Common myeloid progenitor, CD34-positive (primary cell): Measurements from ENCODE around the gene CACNG7.

Source experiments
- CTCF ChIA-PET: fragments of 350-600 bp; sonication (Branson Sonifier 250); formaldehyde crosslinking; loops from one replicate; lab custom pipeline; 2021; ENCODE audit warnings: antibody characterized with exemption; lab: Charles Lee
- POLR2A ChIA-PET: fragments of 350-600 bp; sonication (Branson Sonifier 250); formaldehyde crosslinking; loops from one replicate; lab custom pipeline; 2021; ENCODE audit warnings: antibody characterized with exemption; lab: Charles Lee
- DNase-seq, 3 donors: peaks; one replicate each; pipeline versions ENCODE4 v3.0.0 to v3.0.0-alpha.2; 2013
- H3K27ac ChIP-seq, 2 experiments: 1 replicate in 1 of 2; 2 replicates in 1 of 2; pipeline ENCODE4 v1.7.0; 2013; ENCODE audit warnings: inconsistent platforms in 2 of 2, low read length in 2 of 2, mild to moderate bottlenecking in 2 of 2, low read depth in 1 of 2, moderate library complexity in 1 of 2; ENCODE audit not compliant: severe bottlenecking in 2 of 2, insufficient read depth in 1 of 2, poor library complexity in 1 of 2
- H3K27me3 ChIP-seq, 5 experiments: replicated peaks in 2 of 5; 1 replicate in 3 of 5; 2 replicates in 2 of 5; pipeline versions ENCODE4 v1.6.1 to v1.7.0; 2013; ENCODE audit warnings: low read length in 4 of 5, mild to moderate bottlenecking in 2 of 5, moderate library complexity in 2 of 5, inconsistent platforms in 1 of 5; ENCODE audit not compliant: insufficient read depth in 5 of 5, control insufficient read depth in 4 of 5
- H3K36me3 ChIP-seq, 4 experiments: 1 replicate in 2 of 4; 2 replicates in 2 of 4; pipeline versions ENCODE4 v1.6.1 to v1.7.0; 2013; ENCODE audit warnings: low read length in 3 of 4, control low read depth in 1 of 4, mild to moderate bottlenecking in 1 of 4; ENCODE audit not compliant: control insufficient read depth in 4 of 4, insufficient read depth in 4 of 4
- H3K4me1 ChIP-seq, 4 experiments: 1 replicate in 3 of 4; 2 replicates in 1 of 4; pipeline versions ENCODE4 v1.6.1 to v1.7.1; 2013; ENCODE audit warnings: low read length in 3 of 4, mild to moderate bottlenecking in 3 of 4, control low read depth in 1 of 4, inconsistent platforms in 1 of 4, moderate library complexity in 1 of 4; ENCODE audit not compliant: control insufficient read depth in 4 of 4, insufficient read depth in 4 of 4; ENCODE audit errors: control extremely low read depth in 1 of 4
- H3K4me3 ChIP-seq, 7 experiments: 1 replicate in 4 of 7; 2 replicates in 3 of 7; pipeline versions ENCODE4 v1.5.1 to v1.7.0; 2013; ENCODE audit warnings: mild to moderate bottlenecking in 7 of 7, low read length in 6 of 7, moderate library complexity in 6 of 7, inconsistent platforms in 2 of 7, low read depth in 2 of 7, control low read depth in 1 of 7; ENCODE audit not compliant: insufficient read depth in 4 of 7, control insufficient read depth in 1 of 7; ENCODE audit errors: extremely low read depth in 1 of 7
- H3K9me3 ChIP-seq, 5 experiments: 1 replicate in 4 of 5; 2 replicates in 1 of 5; pipeline versions ENCODE4 v1.6.1 to v1.7.1; 2013; ENCODE audit warnings: low read length in 4 of 5, mild to moderate bottlenecking in 2 of 5, inconsistent platforms in 1 of 5, low read depth in 1 of 5, moderate library complexity in 1 of 5; ENCODE audit not compliant: control insufficient read depth in 4 of 5, insufficient read depth in 2 of 5; ENCODE audit errors: control extremely low read depth in 1 of 5
- WGBS: methylation state at CpG from one replicate; pipeline ENCODE4 v1.1.5; 2013; ENCODE audit not compliant: insufficient coverage; 5-methylcytosine and 5-hydroxymethylcytosine counted together

CACNG7 gene

DNA sequence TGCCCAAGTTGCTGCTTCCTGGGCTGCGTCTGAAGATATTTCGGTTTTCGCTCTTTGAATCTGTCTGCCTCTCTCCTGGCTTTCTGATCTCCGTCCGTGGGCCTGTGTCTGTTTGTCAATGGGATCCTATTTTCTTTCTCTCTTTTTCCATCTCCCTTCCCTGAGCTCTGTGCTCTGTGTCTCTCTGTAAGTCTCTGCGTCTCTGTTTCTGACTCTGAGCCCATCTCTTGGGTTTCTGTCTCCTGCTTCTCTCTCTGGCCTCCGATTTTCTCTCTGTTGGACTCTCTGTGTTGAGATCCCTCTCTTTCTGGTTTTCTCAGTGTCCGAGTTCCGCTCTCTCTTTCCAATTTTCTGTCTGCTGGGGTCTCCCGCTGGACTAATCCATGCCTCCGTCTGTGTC, 25.3 kb upstream of the CACNG7 start:
- H3K4me1 ChIP-seq = peaks cover 7 to 29% (median 25%) of the 10 kb centered on the region in 4 experiments
- H3K4me3 ChIP-seq = no peak overlapping the region
- peaks cover 9 to 73% (median 36%) of the 10 kb centered on the region in 5 experiments for H3K27me3 ChIP-seq
- DNase-seq = no peak
- no peaks in the 10 kb centered on the region for H3K36me3 ChIP-seq
- no peaks in the 10 kb centered on the region for H3K9me3 ChIP-seq
- ChIA-PET POLR2A (interaction anchor here (1.3 kb wide), 1 partner anchor 15 kb away, joined by 3 read pairs; no protein-coding TSS in a partner anchor), CTCF (interaction anchor here (0.8 to 1.9 kb wide), 6 partner anchors 12 to 212 kb away, joined by 3 to 6 read pairs (median 3); no protein-coding TSS in a partner anchor)
- H3K27ac ChIP-seq = no peak overlapping the region
- 26% methylated on average over 11 of the region's 11 CpGs for WGBS

DNA sequence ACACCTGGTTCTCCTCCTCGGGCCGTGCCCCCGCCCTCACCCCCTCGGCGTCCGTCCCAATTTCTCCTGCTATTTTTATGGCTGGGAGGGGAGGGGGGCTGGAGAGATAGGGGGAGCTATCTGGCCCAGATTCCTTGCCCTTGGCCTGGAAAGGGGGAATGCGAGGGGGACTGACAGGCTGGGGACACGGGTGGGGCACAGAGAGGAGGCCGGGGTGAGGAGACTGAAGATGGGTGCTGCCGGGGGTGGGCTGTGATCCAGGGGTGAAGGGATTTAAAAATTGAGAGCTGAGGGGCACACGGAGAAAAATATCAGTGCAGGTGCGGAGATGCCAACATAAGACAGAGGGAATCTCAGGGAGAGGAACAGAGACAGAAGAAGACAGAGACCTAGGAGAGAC, 24.8 kb upstream of the CACNG7 start:
- POLR2A ChIA-PET = no interaction called here
- H3K27me3 ChIP-seq = peaks cover 9 to 74% (median 36%) of the 10 kb centered on the region in 5 experiments

DNA sequence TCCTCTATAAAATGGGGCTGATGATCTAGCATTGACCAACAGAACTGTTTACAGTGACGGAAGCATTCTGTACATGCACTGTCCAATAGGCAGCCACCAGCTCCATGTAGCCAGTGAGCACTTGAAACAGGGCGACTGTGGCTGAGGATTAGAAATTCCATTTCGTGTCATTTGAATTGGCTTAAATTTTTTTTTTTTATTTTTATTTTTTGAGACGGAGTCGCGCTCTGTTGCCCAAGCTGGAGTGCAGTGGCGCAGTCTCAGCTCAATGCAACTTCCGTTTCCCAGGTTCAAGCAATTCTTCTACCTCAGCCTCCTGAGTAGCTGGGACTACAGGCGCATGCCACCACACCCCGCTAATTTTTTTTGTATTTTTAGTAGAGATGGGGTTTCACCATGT, 24.0 kb upstream of the CACNG7 start:
- WGBS = over 99% methylated on average over 6 of the region's 10 CpGs
- no peak for DNase-seq
- CTCF ChIA-PET = interaction anchor here (1.3 to 1.9 kb wide), 3 partner anchors 138 to 145 kb away, joined by 5 to 7 read pairs (median 6); no protein-coding TSS in a partner anchor
- Histone ChIP-seq H3K36me3 (no peaks in the 10 kb centered on the region), H3K9me3 (no peaks in the 10 kb centered on the region), H3K4me1 (peaks cover 0 to 24% (median 15%) of the 10 kb centered on the region in 4 experiments), H3K27me3 (peaks cover 6 to 71% (median 33%) of the 10 kb centered on the region in 5 experiments), H3K27ac (no peak overlapping the region), H3K4me3 (no peak overlapping the region)
- POLR2A ChIA-PET = no interaction called here

More for the DNA sequence above, 24.8 kb upstream of the CACNG7 start:
- H3K27ac ChIP-seq = no peak overlapping the region
- H3K9me3 ChIP-seq = no peaks in the 10 kb centered on the region
- WGBS = 63% methylated on average over 6 of the region's 12 CpGs
- no peak for DNase-seq
- no peaks in the 10 kb centered on the region for H3K36me3 ChIP-seq
- H3K4me1 ChIP-seq = peaks cover 4 to 25% (median 20%) of the 10 kb centered on the region in 4 experiments
- H3K4me3 ChIP-seq = no peak overlapping the region
- CTCF ChIA-PET = interaction anchor here (0.8 to 1.9 kb wide), 4 partner anchors 13 to 146 kb away, joined by 3 to 7 read pairs (median 6); no protein-coding TSS in a partner anchor

DNA sequence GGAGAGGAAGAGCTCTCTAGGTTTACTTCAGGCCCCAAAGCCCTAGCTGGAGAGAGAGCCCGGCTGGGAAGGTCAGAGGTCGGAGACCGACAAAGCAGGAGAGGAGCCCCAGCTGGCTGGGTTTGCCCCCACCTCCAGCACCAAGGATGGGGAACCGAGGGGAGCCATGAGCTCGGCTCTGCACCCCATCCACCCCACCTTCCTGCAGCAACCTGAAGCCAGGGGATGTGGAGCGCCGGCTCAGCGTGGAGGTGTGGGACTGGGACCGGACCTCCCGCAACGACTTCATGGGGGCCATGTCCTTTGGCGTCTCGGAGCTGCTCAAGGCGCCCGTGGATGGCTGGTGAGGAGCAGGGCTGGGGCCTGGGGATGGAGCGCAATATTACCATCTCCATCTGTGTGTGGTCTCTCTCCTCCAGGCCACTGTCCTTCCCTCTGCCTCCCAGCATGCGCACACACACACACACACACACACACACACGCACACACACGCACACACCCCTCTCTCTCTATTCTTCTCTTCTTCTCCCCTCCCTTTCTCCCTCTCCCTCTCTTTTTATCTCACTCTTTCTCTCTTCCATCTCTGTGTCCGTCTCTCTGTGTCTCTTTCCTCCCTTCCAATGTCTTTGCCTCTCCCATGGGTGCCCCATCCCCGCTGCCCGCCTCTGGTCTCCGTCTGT, 16.6 kb upstream of the CACNG7 start:
- peaks cover 0 to 47% (median 8%) of the 10 kb centered on the region in 5 experiments for H3K27me3 ChIP-seq
- DNase-seq = no peak
- POLR2A ChIA-PET = no interaction called here
- H3K4me1 ChIP-seq = peaks cover 0 to 5% (median 0%) of the 10 kb centered on the region in 4 experiments
- no peak overlapping the region for H3K27ac ChIP-seq
- no peak overlapping the region for H3K4me3 ChIP-seq
- CTCF ChIA-PET = no interaction called here
- H3K36me3 ChIP-seq = no peaks in the 10 kb centered on the region
- WGBS = 77% methylated on average over 16 of the region's 23 CpGs
- no peaks in the 10 kb centered on the region for H3K9me3 ChIP-seq

DNA sequence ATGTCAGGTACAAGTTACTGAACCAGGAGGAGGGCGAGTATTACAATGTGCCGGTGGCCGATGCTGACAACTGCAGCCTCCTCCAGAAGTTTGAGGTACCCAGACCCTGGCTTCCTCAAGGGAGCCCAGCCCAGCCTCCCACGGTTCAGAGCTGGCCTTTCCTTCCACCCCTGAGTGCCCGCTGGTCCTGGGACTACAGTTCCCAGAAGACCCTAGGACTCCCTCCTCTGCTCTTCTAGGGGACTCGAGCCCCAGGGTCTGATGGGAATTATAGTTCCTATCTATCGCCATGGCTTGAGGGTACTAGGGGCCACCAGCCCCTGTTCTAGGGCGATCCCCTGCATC, 16.1 kb upstream of the CACNG7 start:
- Histone ChIP-seq H3K27me3 (peaks cover 0 to 52% (median 10%) of the 10 kb centered on the region in 5 experiments), H3K4me3 (no peak overlapping the region), H3K27ac (no peak overlapping the region), H3K36me3 (no peaks in the 10 kb centered on the region), H3K4me1 (peaks cover 0 to 5% (median 0%) of the 10 kb centered on the region in 4 experiments), H3K9me3 (no peaks in the 10 kb centered on the region)
- ChIA-PET CTCF (no interaction called here), POLR2A (no interaction called here)
- peak in 1 of 3 donors; percentile 22 for DNase-seq
- WGBS = 65% methylated on average over 8 of the region's 8 CpGs

DNA sequence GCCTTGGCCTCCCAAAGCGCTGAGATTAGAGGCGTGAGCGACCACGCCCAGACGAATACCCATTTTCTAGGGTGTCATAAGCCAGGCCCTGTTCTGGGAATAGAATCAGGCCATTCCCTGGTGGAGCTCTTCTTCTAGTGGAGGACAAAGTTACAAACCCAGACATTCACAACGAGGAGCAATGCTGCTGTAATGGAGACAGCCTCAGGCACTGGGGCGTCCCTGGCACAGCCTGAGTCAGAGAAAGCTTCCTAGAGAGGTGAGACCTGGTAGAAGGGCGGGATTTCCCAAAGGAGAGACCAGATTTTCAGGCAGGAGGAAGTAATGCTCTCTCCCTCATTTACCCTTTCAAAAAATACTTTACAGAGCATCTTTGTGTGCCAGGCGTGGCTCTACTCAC, 14.4 kb upstream of the CACNG7 start:
- peaks cover 0 to 4% (median 0%) of the 10 kb centered on the region in 4 experiments for H3K4me1 ChIP-seq
- H3K36me3 ChIP-seq = no peaks in the 10 kb centered on the region
- H3K27me3 ChIP-seq = peaks cover 0 to 63% (median 16%) of the 10 kb centered on the region in 5 experiments
- no peak for DNase-seq
- 94% methylated on average over 6 of the region's 9 CpGs for WGBS
- ChIA-PET CTCF (no interaction called here), POLR2A (no interaction called here)
- H3K4me3 ChIP-seq = no peak overlapping the region
- H3K9me3 ChIP-seq = no peaks in the 10 kb centered on the region
- no peak overlapping the region for H3K27ac ChIP-seq

DNA sequence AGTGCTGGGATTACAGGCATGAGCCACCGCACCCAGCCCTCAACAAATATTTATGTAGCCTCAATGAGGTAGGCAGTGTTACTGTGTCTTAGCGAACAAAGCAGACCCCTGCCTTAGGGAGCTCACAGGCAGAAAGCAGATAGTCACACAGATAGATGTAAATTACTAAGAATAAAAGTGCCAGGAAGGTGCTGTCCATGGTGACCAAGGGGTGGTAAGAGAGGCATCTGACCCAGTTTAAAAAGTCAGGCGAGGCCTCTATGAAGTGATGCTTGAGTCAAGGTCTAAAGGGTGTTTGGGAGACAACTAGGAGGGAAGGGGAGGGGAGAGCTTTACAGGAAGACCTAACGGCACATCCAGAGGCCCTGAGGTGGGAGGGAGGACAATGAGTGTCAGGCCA, 12.4 kb upstream of the CACNG7 start:
- Histone ChIP-seq H3K4me3 (no peak overlapping the region), H3K36me3 (no peaks in the 10 kb centered on the region), H3K4me1 (no peaks in the 10 kb centered on the region), H3K27me3 (peaks cover 0 to 67% (median 16%) of the 10 kb centered on the region in 5 experiments), H3K9me3 (no peaks in the 10 kb centered on the region), H3K27ac (no peak overlapping the region)
- ChIA-PET POLR2A (no interaction called here), CTCF (interaction anchor here (0.8 to 1.4 kb wide), 2 partner anchors 10 to 17 kb away, joined by 3 read pairs; no protein-coding TSS in a partner anchor)
- WGBS = 58% methylated on average over 2 of the region's 4 CpGs
- no peak for DNase-seq
